HG03196 (cell line): Measurements from ENCODE around the gene SNAI3.

Experiments used
- ATAC-seq: cut with Tn5 transposase; IDR thresholded peaks from one replicate; pipeline ENCODE4 v1.9.1; 2021; ENCODE audit not compliant: unreplicated experiment

The SNAI3 gene

GRCh38 chr16:88705801-88706228, 19.5 kb upstream of the SNAI3 start:
- peak; percentile 8 for ATAC-seq

- ATAC-seq: no peak
These were observed 18.9 kb upstream of the SNAI3 start for GRCh38 chr16:88705076-88705684.

- no peak for ATAC-seq
These were observed 17.4 kb upstream of the SNAI3 start for GRCh38 chr16:88703486-88704309.

GRCh38 chr16:88702371-88703210, 16.3 kb upstream of the SNAI3 start:
- ATAC-seq: no peak

GRCh38 chr16:88701581-88702370, 15.5 kb upstream of the SNAI3 start:
- ATAC-seq: no peak

- peak; percentile 47 for ATAC-seq
These were observed 14.6 kb upstream of the SNAI3 start for GRCh38 chr16:88700636-88701482.

- no peak for ATAC-seq
These were observed 14.0 kb upstream of the SNAI3 start for GRCh38 chr16:88700322-88700635.

GRCh38 chr16:88699180-88699579, 12.9 kb upstream of the SNAI3 start:
- no peak for ATAC-seq

- ATAC-seq: no peak
These were observed 12.3 kb upstream of the SNAI3 start for GRCh38 chr16:88698646-88699045.

- ATAC-seq: no peak
These were observed 11.7 kb upstream of the SNAI3 start for GRCh38 chr16:88697831-88698615.

- ATAC-seq: no peak
These were observed 11.0 kb upstream of the SNAI3 start for GRCh38 chr16:88697116-88697830.

- no peak for ATAC-seq
These were observed 10.1 kb upstream of the SNAI3 start for GRCh38 chr16:88696441-88696840.

GRCh38 chr16:88695753-88696152, 9.4 kb upstream of the SNAI3 start:
- ATAC-seq: no peak

GRCh38 chr16:88695218-88695617, 8.9 kb upstream of the SNAI3 start:
- no peak for ATAC-seq

- ATAC-seq: no peak
These were observed 8.1 kb upstream of the SNAI3 start for GRCh38 chr16:88694221-88695087.

GRCh38 chr16:88693420-88694177, 7.3 kb upstream of the SNAI3 start:
- ATAC-seq: no peak

- no peak for ATAC-seq
These were observed 6.6 kb upstream of the SNAI3 start for GRCh38 chr16:88692861-88693260.
